ENCODE results near the gene LTF.

GRCh38 chr3:46472736-46473135, 8.0 kb upstream of the LTF start:
- TF ChIP-seq, protein P1, sequence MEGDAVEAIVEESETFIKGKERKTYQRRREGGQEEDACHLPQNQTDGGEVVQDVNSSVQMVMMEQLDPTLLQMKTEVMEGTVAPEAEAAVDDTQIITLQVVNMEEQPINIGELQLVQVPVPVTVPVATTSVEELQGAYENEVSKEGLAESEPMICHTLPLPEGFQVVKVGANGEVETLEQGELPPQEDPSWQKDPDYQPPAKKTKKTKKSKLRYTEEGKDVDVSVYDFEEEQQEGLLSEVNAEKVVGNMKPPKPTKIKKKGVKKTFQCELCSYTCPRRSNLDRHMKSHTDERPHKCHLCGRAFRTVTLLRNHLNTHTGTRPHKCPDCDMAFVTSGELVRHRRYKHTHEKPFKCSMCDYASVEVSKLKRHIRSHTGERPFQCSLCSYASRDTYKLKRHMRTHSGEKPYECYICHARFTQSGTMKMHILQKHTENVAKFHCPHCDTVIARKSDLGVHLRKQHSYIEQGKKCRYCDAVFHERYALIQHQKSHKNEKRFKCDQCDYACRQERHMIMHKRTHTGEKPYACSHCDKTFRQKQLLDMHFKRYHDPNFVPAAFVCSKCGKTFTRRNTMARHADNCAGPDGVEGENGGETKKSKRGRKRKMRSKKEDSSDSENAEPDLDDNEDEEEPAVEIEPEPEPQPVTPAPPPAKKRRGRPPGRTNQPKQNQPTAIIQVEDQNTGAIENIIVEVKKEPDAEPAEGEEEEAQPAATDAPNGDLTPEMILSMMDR (IDR thresholded peaks at IDR 0.05): no peak
- TF ChIP-seq EP300 (IDR thresholded peaks at IDR 0.05; ENCODE audit: low read depth) (no peak), POLR2A (IDR thresholded peaks at IDR 0.05) (no peak), POLR2AphosphoS5 (IDR thresholded peaks at IDR 0.05) (no peak)
